Mesenchymal stem cell (in vitro differentiated cells and primary cell): Measurements from ENCODE around the gene SDK2.

Experiments used
- DNase-seq: peaks from one replicate; pipeline ENCODE4 v3.0.0-alpha.2; 2013
- H2AFZ ChIP-seq: one replicate; pipeline ENCODE4 v1.6.1; 2013; ENCODE audit warnings: low read depth, mild to moderate bottlenecking, control low read depth, inconsistent platforms, low read length, moderate library complexity
- H2AK5ac ChIP-seq: 2 replicates; pipeline ENCODE4 v1.6.1; 2013; ENCODE audit warnings: low read length, moderate library complexity, mild to moderate bottlenecking, inconsistent platforms; ENCODE audit not compliant: severe bottlenecking
- H2BK120ac ChIP-seq: one replicate; pipeline ENCODE4 v1.6.1; 2013; ENCODE audit warnings: low read depth, mild to moderate bottlenecking, inconsistent platforms, low read length, moderate library complexity
- H2BK12ac ChIP-seq, 2 experiments: one replicate each; pipeline ENCODE4 v1.6.1; 2013; ENCODE audit warnings: inconsistent platforms in 2 of 2, low read length in 2 of 2, mild to moderate bottlenecking in 2 of 2, moderate library complexity in 2 of 2, control low read depth in 1 of 2
- H2BK15ac ChIP-seq: one replicate; pipeline ENCODE4 v1.6.1; 2013; ENCODE audit warnings: mild to moderate bottlenecking, low read depth, inconsistent platforms; ENCODE audit not compliant: poor library complexity, severe bottlenecking
- H2BK5ac ChIP-seq: 2 replicates; pipeline ENCODE4 v1.6.1; 2013; ENCODE audit warnings: low read depth, mild to moderate bottlenecking, low read length, control low read depth, inconsistent platforms; ENCODE audit not compliant: poor library complexity, severe bottlenecking
- H3K14ac ChIP-seq, 2 experiments: one replicate each; pipeline ENCODE4 v1.6.1; 2013; ENCODE audit warnings: inconsistent platforms in 2 of 2, low read length in 2 of 2, control low read depth in 1 of 2, mild to moderate bottlenecking in 1 of 2, moderate library complexity in 1 of 2
- H3K18ac ChIP-seq, 2 experiments: one replicate each; pipeline ENCODE4 v1.6.1; 2013; ENCODE audit warnings: inconsistent platforms in 2 of 2, low read length in 2 of 2, control low read depth in 1 of 2, low read depth in 1 of 2, mild to moderate bottlenecking in 1 of 2
- H3K23ac ChIP-seq, 2 experiments: one replicate each; pipeline ENCODE4 v1.6.1; 2013; ENCODE audit warnings: inconsistent platforms in 2 of 2, low read length in 2 of 2, mild to moderate bottlenecking in 2 of 2, moderate library complexity in 2 of 2, control low read depth in 1 of 2
- H3K27ac ChIP-seq: 2 replicates; pipeline ENCODE4 v1.5.1; 2013; ENCODE audit warnings: mild to moderate bottlenecking, moderate library complexity, low read length, control low read depth, inconsistent platforms; ENCODE audit not compliant: poor library complexity, severe bottlenecking
- H3K27me3 ChIP-seq, 2 experiments: 2 replicates each; pipeline versions ENCODE4 v1.6.1 to v1.7.0; 2013; ENCODE audit warnings: low read length in 2 of 2, mild to moderate bottlenecking in 2 of 2, moderate library complexity in 2 of 2, control low read depth in 1 of 2, inconsistent platforms in 1 of 2; ENCODE audit not compliant: control insufficient read depth in 1 of 2, insufficient read depth in 1 of 2
- H3K36me3 ChIP-seq, 2 experiments: 2 replicates each; pipeline versions ENCODE4 v1.6.1 to v1.7.0; 2013; ENCODE audit warnings: low read length in 2 of 2, control low read depth in 1 of 2, inconsistent platforms in 1 of 2, low read depth in 1 of 2, mild to moderate bottlenecking in 1 of 2; ENCODE audit not compliant: insufficient read depth in 2 of 2, control insufficient read depth in 1 of 2
- H3K4ac ChIP-seq, 2 experiments: one replicate each; pipeline ENCODE4 v1.6.1; 2013; ENCODE audit warnings: inconsistent platforms in 2 of 2, low read length in 2 of 2, mild to moderate bottlenecking in 2 of 2, moderate library complexity in 2 of 2, control low read depth in 1 of 2, low read depth in 1 of 2
- H3K4me1 ChIP-seq: 2 replicates; pipeline ENCODE4 v1.6.1; 2013; ENCODE audit warnings: low read depth, low read length, control low read depth; ENCODE audit not compliant: control insufficient read depth, insufficient read depth
- H3K4me2 ChIP-seq: 2 replicates; pipeline ENCODE4 v1.6.1; 2013; ENCODE audit warnings: low read length, mild to moderate bottlenecking, inconsistent platforms; ENCODE audit not compliant: poor library complexity, severe bottlenecking
- H3K4me3 ChIP-seq, 2 experiments: 2 replicates each; pipeline versions ENCODE4 v1.5.1 to v1.7.0; 2013; ENCODE audit warnings: low read length in 2 of 2, mild to moderate bottlenecking in 2 of 2, control low read depth in 1 of 2, low read depth in 1 of 2; ENCODE audit not compliant: insufficient read depth in 1 of 2
- H3K79me1 ChIP-seq: replicated peaks from 2 replicates; pipeline ENCODE4 v1.6.1; 2013; ENCODE audit warnings: mild to moderate bottlenecking, control low read depth, low read length, inconsistent platforms; ENCODE audit not compliant: poor library complexity, severe bottlenecking
- H3K9ac ChIP-seq: 2 replicates; pipeline ENCODE4 v1.7.0; 2013; ENCODE audit warnings: mild to moderate bottlenecking, low read length, moderate library complexity
- H3K9me3 ChIP-seq: 2 replicates; pipeline ENCODE4 v1.7.0; 2013; ENCODE audit warnings: mild to moderate bottlenecking, low read length; ENCODE audit not compliant: control insufficient read depth
- H4K8ac ChIP-seq: one replicate; pipeline ENCODE4 v1.6.1; 2013; ENCODE audit warnings: inconsistent platforms, mild to moderate bottlenecking, low read length, moderate library complexity
- H4K91ac ChIP-seq: one replicate; pipeline ENCODE4 v1.6.1; 2013; ENCODE audit warnings: mild to moderate bottlenecking, low read length, inconsistent platforms
- WGBS: methylation state at CpG from one replicate; pipeline ENCODE4 v1.1.7; 2013; ENCODE audit warnings: mixed read lengths; 5-methylcytosine and 5-hydroxymethylcytosine counted together

The SDK2 gene

GRCh38 chr17:73506470-73507435 lies 137.5 kb downstream of the SDK2 start:
- no peaks in the 10 kb centered on the region for H3K4me1 ChIP-seq
- H2BK12ac ChIP-seq = no peak overlapping the region
- H3K27me3 ChIP-seq = peaks cover 0 to 58% of the 10 kb centered on the region in 2 experiments
- no peak overlapping the region for H3K4me3 ChIP-seq
- no peak overlapping the region for H3K27ac ChIP-seq
- H4K8ac ChIP-seq = no peak overlapping the region
- H3K4me2 ChIP-seq = no peak overlapping the region
- WGBS = 83% methylated on average over 9 of the region's 9 CpGs
- no peak overlapping the region for H2BK120ac ChIP-seq
- H2AK5ac ChIP-seq = no peak overlapping the region
- H3K14ac ChIP-seq = no peak overlapping the region
- no peaks in the 10 kb centered on the region for H3K79me1 ChIP-seq
- H2BK15ac ChIP-seq = no peak overlapping the region
- no peaks in the 10 kb centered on the region for H3K36me3 ChIP-seq
- no peak overlapping the region for H4K91ac ChIP-seq
- H3K9ac ChIP-seq = no peak overlapping the region
- no peak overlapping the region for H3K18ac ChIP-seq
- no peak for DNase-seq
- H3K23ac ChIP-seq = no peak overlapping the region
- no peak overlapping the region for H2AFZ ChIP-seq
- no peak overlapping the region for H3K4ac ChIP-seq
- H2BK5ac ChIP-seq = no peak overlapping the region
- H3K9me3 ChIP-seq = no peaks in the 10 kb centered on the region

GRCh38 chr17:73503560-73503959 lies 140.7 kb downstream of the SDK2 start:
- no peak overlapping the region for H3K4me2 ChIP-seq
- WGBS = 45% methylated on average over 2 of the region's 2 CpGs
- H3K4me1 ChIP-seq = no peaks in the 10 kb centered on the region
- H3K4ac ChIP-seq = no peak overlapping the region
- no peak overlapping the region for H4K8ac ChIP-seq
- no peak overlapping the region for H3K14ac ChIP-seq
- H2AK5ac ChIP-seq = no peak overlapping the region
- H2BK12ac ChIP-seq = no peak overlapping the region
- no peak overlapping the region for H2AFZ ChIP-seq
- no peaks in the 10 kb centered on the region for H3K79me1 ChIP-seq
- H3K9ac ChIP-seq = no peak overlapping the region
- H2BK120ac ChIP-seq = no peak overlapping the region
- no peak overlapping the region for H3K23ac ChIP-seq
- no peak overlapping the region for H2BK15ac ChIP-seq
- no peak for DNase-seq
- H3K9me3 ChIP-seq = no peaks in the 10 kb centered on the region
- no peak overlapping the region for H3K4me3 ChIP-seq
- no peak overlapping the region for H3K18ac ChIP-seq
- H2BK5ac ChIP-seq = no peak overlapping the region
- no peak overlapping the region for H3K27ac ChIP-seq
- no peak overlapping the region for H4K91ac ChIP-seq
- H3K27me3 ChIP-seq = peaks cover 0 to 51% of the 10 kb centered on the region in 2 experiments
- H3K36me3 ChIP-seq = no peaks in the 10 kb centered on the region

DNA sequence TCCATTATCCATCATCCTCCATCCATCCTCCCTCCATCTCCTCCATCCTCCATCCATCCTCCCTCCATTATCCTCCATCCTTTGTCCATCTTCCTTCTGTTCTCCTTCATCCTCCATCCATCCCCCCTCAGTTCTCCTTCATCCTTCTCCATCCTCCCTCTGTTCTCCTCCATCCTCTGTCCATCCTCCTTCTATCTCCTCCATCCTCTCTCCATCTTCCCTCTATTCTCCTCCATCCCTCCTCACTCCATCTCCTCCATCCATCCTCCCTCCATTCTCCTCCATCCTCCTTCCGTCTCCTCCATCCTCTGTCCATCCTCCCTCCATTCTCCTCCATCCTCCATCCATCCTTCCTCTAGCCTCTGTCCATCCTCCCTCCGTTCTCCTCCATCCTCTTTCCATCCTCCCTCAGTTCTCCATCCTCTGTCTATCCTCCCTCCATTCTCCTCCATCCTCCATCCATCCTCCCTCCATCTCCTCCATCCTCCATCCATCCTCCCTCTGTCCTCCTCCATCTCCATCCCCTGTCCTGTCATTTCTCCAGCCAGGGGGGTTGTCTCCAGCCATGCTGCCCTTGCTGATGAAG lies 143.7 kb downstream of the SDK2 start:
- DNase-seq = no peak
- H2AFZ ChIP-seq = no peak overlapping the region

GRCh38 chr17:73498886-73499554 lies 145.2 kb downstream of the SDK2 start:
- Histone ChIP-seq H3K4me3 (no peak overlapping the region), H3K14ac (no peak overlapping the region), H3K27me3 (peaks cover 5 to 69% of the 10 kb centered on the region in 2 experiments), H2AK5ac (no peak overlapping the region), H3K79me1 (no peaks in the 10 kb centered on the region), H2BK120ac (no peak overlapping the region), H2AFZ (no peak overlapping the region), H2BK5ac (no peak overlapping the region), H3K4ac (no peak overlapping the region), H4K91ac (no peak overlapping the region), H3K36me3 (no peaks in the 10 kb centered on the region), H3K9me3 (no peaks in the 10 kb centered on the region), H2BK15ac (no peak overlapping the region), H3K4me2 (no peak overlapping the region), H3K27ac (no peak overlapping the region), H4K8ac (no peak overlapping the region), H2BK12ac (no peak overlapping the region), H3K23ac (no peak overlapping the region), H3K9ac (no peak overlapping the region), H3K18ac (no peak overlapping the region), H3K4me1 (no peaks in the 10 kb centered on the region)
- DNase-seq = no peak
- 64% methylated on average over 14 of the region's 14 CpGs for WGBS

More for the DNA sequence above, 143.7 kb downstream of the SDK2 start:
- Histone ChIP-seq H2BK15ac (no peak overlapping the region), H2BK5ac (no peak overlapping the region), H4K91ac (no peak overlapping the region), H3K18ac (no peak overlapping the region), H2AK5ac (no peak overlapping the region), H3K4me1 (no peaks in the 10 kb centered on the region), H3K4me2 (no peak overlapping the region), H2BK120ac (no peak overlapping the region), H3K4me3 (no peak overlapping the region), H4K8ac (no peak overlapping the region), H3K79me1 (no peaks in the 10 kb centered on the region), H3K14ac (no peak overlapping the region), H2BK12ac (no peak overlapping the region), H3K36me3 (no peaks in the 10 kb centered on the region), H3K27ac (no peak overlapping the region), H3K27me3 (peaks cover 0 to 59% of the 10 kb centered on the region in 2 experiments), H3K23ac (no peak overlapping the region), H3K4ac (no peak overlapping the region), H3K9ac (no peak overlapping the region), H3K9me3 (no peaks in the 10 kb centered on the region)
- 36% methylated on average over 2 of the region's 2 CpGs for WGBS
